Spleen (tissue), 7 donors: Measurements from ENCODE around the gene CDR2.

ENCODE experiments used
- CTCF ChIP-seq, 11 experiments: fragments of 200-600 bp in 7 of 11; fragments of 450-650 bp in 4 of 11; sonication (generic) in 4 of 11; IDR thresholded peaks in 8 of 11; conservative IDR thresholded peaks in 3 of 11; 1 replicate in 7 of 11; 2 replicates in 4 of 11; pipeline versions ENCODE4 v1.4.0 to v1.8.0; 2016 to 2021; ENCODE audit warnings: antibody characterized with exemption in 11 of 11, inconsistent platforms in 4 of 11, mild to moderate bottlenecking in 1 of 11
- POLR2A ChIP-seq, 3 donors: fragments of 450-650 bp; IDR thresholded peaks; one replicate each; pipeline ENCODE4 v1.5.1; 2017; ENCODE audit warnings: antibody characterized with exemption in 3 of 3, mild to moderate bottlenecking in 1 of 3
- donor health status: DM: no; HTN: no; CAD: no; lungs with moderate emphysema.
- donor health status: DM: no; HTN: no; CAD: no.
- donor health status: DM: no; HTN: no; CAD: no.

- TF ChIP-seq POLR2A (IDR thresholded peaks at IDR 0.05) (no peak), CTCF (IDR thresholded peaks at IDR 0.05 in 8 of 11, conservative IDR thresholded peaks at IDR 0.05 in 3 of 11) (no peak)
Observed at GRCh38 chr16:22375117-22375962, 921 bp upstream of the CDR2 start.
